NCI-H526 treated with DMSO at 0.1 percent for 48 hours (cell line): ENCODE measurements around the gene PCBP3.
"Not testable (repeated sequence)": the region's sequence is repeated elsewhere in the genome, so short reads cannot be mapped to it uniquely, and the experiment has no call there.

Experiments used
- DNase-seq: peaks from one replicate; lab custom pipeline; 2025; lab: John Stamatoyannopoulos, UW

PCBP3 gene

GRCh38 chr21:45893740-45894449, 250.4 kb downstream of the PCBP3 start:
- DNase-seq, result no peak

GRCh38 chr21:45894450-45894825, 250.9 kb downstream of the PCBP3 start:
- DNase-seq, result no peak

GRCh38 chr21:45894906-45895777, 251.6 kb downstream of the PCBP3 start:
- DNase-seq, result no peak

GRCh38 chr21:45895778-45896370, 252.3 kb downstream of the PCBP3 start:
- DNase-seq, result no peak

- DNase-seq, result not testable (repeated sequence)
Measured at GRCh38 chr21:45896431-45896830, 252.9 kb downstream of the PCBP3 start.

GRCh38 chr21:45897191-45898027, 253.9 kb downstream of the PCBP3 start:
- no peak for DNase-seq

GRCh38 chr21:45898028-45898350, 254.5 kb downstream of the PCBP3 start:
- no peak for DNase-seq

GRCh38 chr21:45898781-45899180, 255.3 kb downstream of the PCBP3 start:
- DNase-seq, result no peak

- no peak for DNase-seq
Measured at GRCh38 chr21:45899317-45900033, 255.9 kb downstream of the PCBP3 start.

GRCh38 chr21:45900034-45900868, 256.7 kb downstream of the PCBP3 start:
- no peak for DNase-seq

- no peak for DNase-seq
Measured at GRCh38 chr21:45901061-45901690, 257.7 kb downstream of the PCBP3 start.

GRCh38 chr21:45902292-45902995, 258.9 kb downstream of the PCBP3 start:
- no peak for DNase-seq

- no peak for DNase-seq
Measured at GRCh38 chr21:45905196-45905595, 261.7 kb downstream of the PCBP3 start.

GRCh38 chr21:45906196-45906805, 262.8 kb downstream of the PCBP3 start:
- DNase-seq, result no peak

- DNase-seq, result no peak
Measured at GRCh38 chr21:45906859-45907258, 263.3 kb downstream of the PCBP3 start.

GRCh38 chr21:45908536-45909237, 265.2 kb downstream of the PCBP3 start:
- no peak for DNase-seq

GRCh38 chr21:45909238-45909988, 265.9 kb downstream of the PCBP3 start:
- no peak for DNase-seq

GRCh38 chr21:45910155-45910547, 266.6 kb downstream of the PCBP3 start:
- no peak for DNase-seq
